H1 (cell line): ENCODE results near the gene AHNAK2.

ENCODE experiments used
- HDAC2 ChIP-seq, 2 experiments: fragments of 300-600 bp in 1 of 2; sonication (generic) in 1 of 2; IDR thresholded peaks; 2 replicates each; pipeline ENCODE4 v1.6.1; 2011 to 2012; ENCODE audit warnings: low read depth in 2 of 2, low read length in 2 of 2, mild to moderate bottlenecking in 2 of 2, moderate library complexity in 2 of 2, borderline replicate concordance in 1 of 2, inconsistent platforms in 1 of 2
- POLR2AphosphoS5 ChIP-seq: IDR thresholded peaks from 2 replicates; pipeline ENCODE4 v1.6.1; 2011; ENCODE audit warnings: low read depth, low read length
- ZNF274 ChIP-seq: IDR thresholded peaks from 2 replicates; pipeline ENCODE4 v1.7.0; 2012; ENCODE audit warnings: low read length, borderline replicate concordance; ENCODE audit errors: extremely low read depth

GRCh38 chr14:104895786-104896661, 82.2 kb downstream of the AHNAK2 start:
- TF ChIP-seq HDAC2 (IDR thresholded peaks at IDR 0.05; ENCODE audit: borderline replicate concordance in 1 of 2, low read depth in 2 of 2, low read length in 2 of 2) (no peak), POLR2AphosphoS5 (no peak), ZNF274 (no peak)
